ENCODE data around the gene BICDL1. TPM values are rescaled to one million over a fixed set of nuclear protein-coding genes. Genes with fewer than 3 reads are reported as not detected.
A peak's percentile ranks its signal among the peaks of the same experiment; 100 is the strongest.

The BICDL1 gene
- total RNA-seq, 1 donor from 2014 or later, result 0.39 TPM

GRCh38 chr12:120077260-120077659 is 88.2 kb downstream of the BICDL1 start:
- DNase-seq (ENCODE audit: low spot score), result peak; percentile 47

- peak; percentile 86 for DNase-seq (ENCODE audit: low spot score)
Observed at GRCh38 chr12:120078868-120079267, 89.8 kb downstream of the BICDL1 start.

- DNase-seq (ENCODE audit: low spot score), result peak; percentile 35
Observed at GRCh38 chr12:120079411-120080400, 90.7 kb downstream of the BICDL1 start.

- DNase-seq (ENCODE audit: low spot score), result no peak
Observed at GRCh38 chr12:120081641-120082040, 92.6 kb downstream of the BICDL1 start.

- no peak for DNase-seq (ENCODE audit: low spot score)
Observed at GRCh38 chr12:120085920-120086645, 97.0 kb downstream of the BICDL1 start.

GRCh38 chr12:120086801-120087621 is 98.0 kb downstream of the BICDL1 start:
- DNase-seq (ENCODE audit: low spot score), result peak; percentile 99

GRCh38 chr12:120089105-120089504 is 100.1 kb downstream of the BICDL1 start:
- no peak for DNase-seq (ENCODE audit: low spot score)

GRCh38 chr12:120089796-120090195 is 100.8 kb downstream of the BICDL1 start:
- DNase-seq (ENCODE audit: low spot score), result no peak

GRCh38 chr12:120090206-120090605 is 101.2 kb downstream of the BICDL1 start:
- DNase-seq (ENCODE audit: low spot score), result no peak

GRCh38 chr12:120090626-120091295 is 101.7 kb downstream of the BICDL1 start:
- no peak for DNase-seq (ENCODE audit: low spot score)

GRCh38 chr12:120091371-120092090 is 102.5 kb downstream of the BICDL1 start:
- DNase-seq (ENCODE audit: low spot score), result no peak

- no peak for DNase-seq (ENCODE audit: low spot score)
Observed at GRCh38 chr12:120092551-120093335, 103.7 kb downstream of the BICDL1 start.

- DNase-seq (ENCODE audit: low spot score), result no peak
Observed at GRCh38 chr12:120093336-120093591, 104.2 kb downstream of the BICDL1 start.

GRCh38 chr12:120093592-120094355 is 104.7 kb downstream of the BICDL1 start:
- no peak for DNase-seq (ENCODE audit: low spot score)

GRCh38 chr12:120094485-120094884 is 105.4 kb downstream of the BICDL1 start:
- no peak for DNase-seq (ENCODE audit: low spot score)

GRCh38 chr12:120095331-120095730 is 106.3 kb downstream of the BICDL1 start:
- DNase-seq (ENCODE audit: low spot score), result no peak

- DNase-seq (ENCODE audit: low spot score), result no peak
Observed at GRCh38 chr12:120095736-120096135, 106.7 kb downstream of the BICDL1 start.

GRCh38 chr12:120096671-120097202 is 107.7 kb downstream of the BICDL1 start:
- no peak for DNase-seq (ENCODE audit: low spot score)

All from mesenteric fat pad (tissue), 1 donor.